Measurements from ENCODE around the gene CAMTA1.

The CAMTA1 gene

GRCh38 chr1:7432102-7432899, 647.0 kb downstream of the CAMTA1 start:
- Mint-ChIP-seq H3K9me3 (no peaks in the 10 kb centered on the region), H3K4me1 (ENCODE audit: low read depth) (no peaks in the 10 kb centered on the region), H3K36me3 (ENCODE audit: low read depth) (no peaks in the 10 kb centered on the region), H3K27ac (no peak overlapping the region), H3K27me3 (no peaks in the 10 kb centered on the region), H3K4me3 (no peak overlapping the region)
- intact Hi-C loops (cut with micrococcal nuclease): no loop called here

DNA sequence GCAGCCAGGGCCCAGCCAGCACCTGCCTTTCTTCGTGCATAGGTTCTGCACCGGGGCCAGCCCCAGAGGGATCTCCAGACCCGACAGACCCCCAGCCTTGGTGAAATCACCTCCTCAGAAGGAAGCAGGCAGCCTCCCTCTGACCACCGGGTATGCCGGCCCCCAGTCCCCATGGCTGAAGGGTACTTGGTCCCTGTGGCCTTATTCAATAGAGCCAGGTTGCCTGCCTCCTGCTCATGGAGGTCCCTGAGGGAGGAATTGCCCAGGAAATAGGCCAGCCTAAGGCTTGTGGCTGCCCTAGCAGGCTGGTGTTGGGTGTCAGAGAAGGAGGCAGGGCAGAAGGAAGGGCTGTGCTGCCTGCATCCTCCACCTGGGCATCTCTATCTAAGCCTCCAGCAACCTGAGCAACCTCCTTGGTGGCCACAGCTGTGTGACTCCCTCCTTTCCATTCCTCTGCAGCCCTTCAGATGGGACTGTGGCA, 647.7 kb downstream of the CAMTA1 start:
- Mint-ChIP-seq H3K27me3 (no peaks in the 10 kb centered on the region), H3K36me3 (ENCODE audit: low read depth) (no peaks in the 10 kb centered on the region), H3K4me3 (no peak overlapping the region), H3K9me3 (no peaks in the 10 kb centered on the region), H3K4me1 (ENCODE audit: low read depth) (no peaks in the 10 kb centered on the region), H3K27ac (no peak overlapping the region)
- intact Hi-C loops (cut with micrococcal nuclease): no loop called here

DNA sequence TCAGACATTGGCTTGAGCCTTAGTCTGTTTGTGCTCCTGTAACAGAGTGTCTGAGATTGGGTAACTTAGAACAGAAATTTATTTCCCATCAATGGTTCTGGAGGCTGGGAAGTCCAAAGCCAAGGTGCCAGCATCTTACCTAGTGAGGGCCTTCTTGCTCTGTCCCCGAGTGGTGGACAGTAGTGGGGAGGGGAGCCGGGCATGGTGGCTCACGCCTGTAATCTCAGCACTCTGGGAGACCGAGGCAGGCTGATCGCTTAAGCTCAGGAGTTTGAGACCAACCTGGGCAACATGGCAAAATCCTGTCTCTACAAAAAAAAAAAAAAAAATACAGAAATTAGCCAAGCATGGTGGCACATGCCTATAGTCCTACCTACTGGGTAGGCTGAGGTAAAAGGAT, 649.3 kb downstream of the CAMTA1 start:
- H3K27ac Mint-ChIP-seq: no peak overlapping the region
- H3K27me3 Mint-ChIP-seq: no peaks in the 10 kb centered on the region
- H3K4me1 Mint-ChIP-seq (ENCODE audit: low read depth): no peaks in the 10 kb centered on the region
- intact Hi-C loops (cut with micrococcal nuclease): no loop called here
- H3K9me3 Mint-ChIP-seq: no peaks in the 10 kb centered on the region
- no peaks in the 10 kb centered on the region for H3K36me3 Mint-ChIP-seq (ENCODE audit: low read depth)
- no peak overlapping the region for H3K4me3 Mint-ChIP-seq

DNA sequence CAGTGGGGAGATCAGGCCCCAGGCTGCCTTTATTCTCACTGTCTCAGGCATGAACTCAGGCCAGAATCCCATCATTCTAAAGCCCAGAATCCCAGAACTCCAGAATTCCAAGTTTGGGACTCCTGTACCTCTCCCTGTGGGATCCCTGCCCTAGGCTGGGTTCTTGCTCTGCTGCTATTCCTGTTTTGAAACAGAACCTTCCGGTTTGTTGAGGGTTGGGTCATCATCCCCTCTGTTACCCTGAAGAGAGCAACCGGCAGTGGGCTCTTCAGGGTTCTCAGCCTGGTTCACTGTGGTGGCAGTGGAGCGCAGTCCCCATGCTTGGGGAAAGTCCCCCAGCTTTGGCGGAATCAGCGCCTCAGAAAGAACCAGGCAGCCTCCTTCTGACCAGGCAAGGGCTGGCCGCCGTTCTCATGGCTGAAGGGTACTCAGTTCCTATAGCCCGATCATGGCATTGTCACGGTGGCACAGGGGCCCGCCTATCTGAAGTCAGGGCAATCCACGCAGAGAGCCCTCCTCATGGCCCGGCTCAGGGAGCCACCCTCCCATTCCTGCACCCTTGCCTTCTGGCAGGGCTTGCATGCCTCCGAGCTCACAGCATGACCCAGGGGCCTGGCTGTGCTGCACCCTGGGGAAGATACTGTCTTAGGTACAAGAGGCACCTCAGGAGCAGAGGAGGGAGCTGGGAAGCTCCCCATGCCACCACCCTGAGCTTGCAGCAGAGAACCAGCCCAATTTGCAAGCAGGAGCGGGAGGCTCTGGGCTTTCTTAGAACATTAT, 650.2 kb downstream of the CAMTA1 start:
- Mint-ChIP-seq H3K4me1 (ENCODE audit: low read depth) (no peaks in the 10 kb centered on the region), H3K9me3 (no peaks in the 10 kb centered on the region), H3K27me3 (no peaks in the 10 kb centered on the region), H3K4me3 (no peak overlapping the region), H3K27ac (no peak overlapping the region), H3K36me3 (ENCODE audit: low read depth) (no peaks in the 10 kb centered on the region)
- intact Hi-C loops (cut with micrococcal nuclease): no loop called here

GRCh38 chr1:7436056-7437005, 651.1 kb downstream of the CAMTA1 start:
- H3K27ac Mint-ChIP-seq: no peak overlapping the region
- no peaks in the 10 kb centered on the region for H3K9me3 Mint-ChIP-seq
- peaks cover 3% of the 10 kb centered on the region for H3K4me1 Mint-ChIP-seq (ENCODE audit: low read depth)
- H3K36me3 Mint-ChIP-seq (ENCODE audit: low read depth): no peaks in the 10 kb centered on the region
- no peak overlapping the region for H3K4me3 Mint-ChIP-seq
- H3K27me3 Mint-ChIP-seq: no peaks in the 10 kb centered on the region
- intact Hi-C loops (cut with micrococcal nuclease): no loop called here

- intact Hi-C loops (cut with micrococcal nuclease): no loop called here
Observed at GRCh38 chr1:7437036-7437435, 651.8 kb downstream of the CAMTA1 start.

DNA sequence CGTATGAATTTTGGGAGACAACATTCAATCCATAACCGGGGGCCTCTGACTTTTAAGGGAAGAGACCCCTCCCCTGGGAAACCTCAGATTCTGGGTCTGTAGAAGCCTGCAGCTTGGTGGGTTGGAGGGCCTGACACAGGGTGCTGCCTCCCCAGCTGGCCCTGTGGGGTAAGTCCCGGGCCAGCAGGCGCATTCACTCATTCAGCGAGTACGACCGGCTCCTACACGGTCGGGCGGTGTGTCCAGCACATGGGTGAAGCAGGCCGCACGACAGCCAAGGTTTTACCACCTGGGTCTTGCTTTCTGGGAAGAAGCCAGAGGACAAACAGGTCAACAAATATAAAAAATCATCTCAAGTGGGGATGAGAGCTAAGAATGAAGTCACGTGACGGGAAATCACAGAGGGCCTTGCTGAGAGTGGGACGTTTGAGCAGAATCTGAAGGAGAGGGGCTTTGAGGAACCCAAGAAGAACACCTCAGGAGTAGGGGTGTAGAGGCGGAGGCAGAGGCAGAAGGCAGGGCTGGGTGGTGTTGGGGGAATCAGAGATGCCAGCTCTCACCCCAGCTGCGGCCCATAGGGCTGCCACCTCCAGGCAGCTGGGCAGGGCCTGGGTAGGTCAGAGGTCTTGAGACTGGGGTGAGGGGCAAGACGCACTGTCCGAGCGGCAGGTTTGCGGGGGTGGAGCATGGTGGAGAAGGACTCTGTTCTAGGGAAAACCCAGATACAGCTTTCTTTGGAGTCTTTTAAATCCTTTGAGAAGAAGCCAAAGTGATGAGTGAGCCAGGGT, 652.5 kb downstream of the CAMTA1 start:
- H3K27me3 Mint-ChIP-seq: no peaks in the 10 kb centered on the region
- no peaks in the 10 kb centered on the region for H3K36me3 Mint-ChIP-seq (ENCODE audit: low read depth)
- intact Hi-C loops (cut with micrococcal nuclease): no loop called here
- H3K4me1 Mint-ChIP-seq (ENCODE audit: low read depth): peaks cover 6% of the 10 kb centered on the region
- H3K27ac Mint-ChIP-seq: no peak overlapping the region
- H3K9me3 Mint-ChIP-seq: no peaks in the 10 kb centered on the region
- H3K4me3 Mint-ChIP-seq: no peak overlapping the region

More at GRCh38 chr1:7437036-7437435, 651.8 kb downstream of the CAMTA1 start:
- no peak overlapping the region for H3K4me3 Mint-ChIP-seq
- H3K4me1 Mint-ChIP-seq (ENCODE audit: low read depth): peaks cover 6% of the 10 kb centered on the region
- H3K9me3 Mint-ChIP-seq: no peaks in the 10 kb centered on the region
- no peak overlapping the region for H3K27ac Mint-ChIP-seq
- H3K27me3 Mint-ChIP-seq: no peaks in the 10 kb centered on the region
- H3K36me3 Mint-ChIP-seq (ENCODE audit: low read depth): no peaks in the 10 kb centered on the region

DNA sequence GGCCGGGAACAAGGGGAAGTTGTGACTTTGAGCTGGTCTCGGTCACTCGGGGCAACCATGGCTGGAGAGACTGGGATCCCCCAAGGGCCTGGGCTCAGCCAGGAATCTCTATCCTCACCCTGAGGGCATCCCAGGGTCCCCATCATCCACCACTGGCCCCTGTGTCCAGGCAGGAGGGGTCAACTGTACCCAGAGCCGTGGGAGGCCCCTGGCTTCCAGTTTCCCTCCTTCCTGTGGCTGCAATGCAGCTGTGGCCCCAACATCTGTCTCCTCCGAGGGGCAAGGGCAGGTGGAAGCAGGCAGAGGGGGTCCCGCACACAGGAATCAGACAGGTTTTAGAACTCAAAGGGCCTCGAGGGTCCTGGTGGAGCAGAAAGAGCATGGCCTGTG, 653.1 kb downstream of the CAMTA1 start:
- Mint-ChIP-seq H3K4me3 (no peak overlapping the region), H3K4me1 (ENCODE audit: low read depth) (peaks cover 6% of the 10 kb centered on the region), H3K27me3 (no peaks in the 10 kb centered on the region), H3K36me3 (ENCODE audit: low read depth) (no peaks in the 10 kb centered on the region), H3K27ac (no peak overlapping the region), H3K9me3 (no peaks in the 10 kb centered on the region)
- intact Hi-C loops (cut with micrococcal nuclease): no loop called here

DNA sequence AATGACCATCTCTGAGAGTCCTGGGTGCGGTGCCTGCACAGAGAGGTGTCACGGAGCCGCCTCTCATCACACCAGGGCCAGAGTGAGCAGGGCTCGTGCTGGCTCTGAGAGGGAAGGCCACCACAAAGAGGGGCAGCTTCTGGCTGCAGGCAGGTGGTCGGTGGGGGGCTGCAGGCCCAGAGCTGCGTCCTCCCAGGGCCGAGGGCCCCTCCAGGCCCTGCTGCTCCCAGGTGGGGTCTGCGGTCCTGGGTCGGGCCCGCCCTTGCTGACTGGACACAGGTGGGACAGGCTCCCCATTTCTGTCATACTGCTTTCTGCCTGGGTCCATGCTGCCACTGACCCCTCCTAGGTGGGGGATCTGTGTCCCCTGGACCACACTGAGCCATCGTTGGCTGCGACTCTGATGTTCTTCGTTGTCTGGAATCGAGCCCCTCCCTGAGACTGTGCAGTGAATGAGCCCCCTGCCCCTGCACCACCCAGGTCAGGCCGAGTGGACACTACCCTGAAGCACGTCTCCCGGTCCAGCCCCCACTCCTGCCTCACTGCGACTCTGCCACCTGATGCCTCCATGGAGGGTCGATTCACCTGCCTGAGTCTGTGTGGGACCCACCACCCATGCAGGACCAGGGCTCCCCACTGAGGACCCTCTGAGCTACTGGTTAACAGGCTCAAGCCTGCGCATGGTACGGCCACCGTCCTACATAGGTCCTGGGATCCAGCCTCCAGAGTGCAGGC, 653.8 kb downstream of the CAMTA1 start:
- H3K4me1 Mint-ChIP-seq (ENCODE audit: low read depth): peaks cover 6% of the 10 kb centered on the region
- no peaks in the 10 kb centered on the region for H3K9me3 Mint-ChIP-seq
- no peak overlapping the region for H3K4me3 Mint-ChIP-seq
- intact Hi-C loops (cut with micrococcal nuclease): no loop called here
- no peak overlapping the region for H3K27ac Mint-ChIP-seq
- no peaks in the 10 kb centered on the region for H3K36me3 Mint-ChIP-seq (ENCODE audit: low read depth)
- no peaks in the 10 kb centered on the region for H3K27me3 Mint-ChIP-seq

- Mint-ChIP-seq H3K27ac (no peak overlapping the region), H3K4me1 (ENCODE audit: low read depth) (peaks cover 6% of the 10 kb centered on the region), H3K27me3 (no peaks in the 10 kb centered on the region), H3K4me3 (no peak overlapping the region), H3K9me3 (no peaks in the 10 kb centered on the region), H3K36me3 (ENCODE audit: low read depth) (no peaks in the 10 kb centered on the region)
- intact Hi-C loops (cut with micrococcal nuclease): no loop called here
Observed at GRCh38 chr1:7440154-7440553, 654.9 kb downstream of the CAMTA1 start.

GRCh38 chr1:7441143-7441841, 656.0 kb downstream of the CAMTA1 start:
- no peak overlapping the region for H3K4me3 Mint-ChIP-seq
- no peak overlapping the region for H3K27ac Mint-ChIP-seq
- intact Hi-C loops (cut with micrococcal nuclease): no loop called here
- no peaks in the 10 kb centered on the region for H3K27me3 Mint-ChIP-seq
- peaks cover 6% of the 10 kb centered on the region for H3K4me1 Mint-ChIP-seq (ENCODE audit: low read depth)
- no peaks in the 10 kb centered on the region for H3K9me3 Mint-ChIP-seq
- H3K36me3 Mint-ChIP-seq (ENCODE audit: low read depth): no peaks in the 10 kb centered on the region

DNA sequence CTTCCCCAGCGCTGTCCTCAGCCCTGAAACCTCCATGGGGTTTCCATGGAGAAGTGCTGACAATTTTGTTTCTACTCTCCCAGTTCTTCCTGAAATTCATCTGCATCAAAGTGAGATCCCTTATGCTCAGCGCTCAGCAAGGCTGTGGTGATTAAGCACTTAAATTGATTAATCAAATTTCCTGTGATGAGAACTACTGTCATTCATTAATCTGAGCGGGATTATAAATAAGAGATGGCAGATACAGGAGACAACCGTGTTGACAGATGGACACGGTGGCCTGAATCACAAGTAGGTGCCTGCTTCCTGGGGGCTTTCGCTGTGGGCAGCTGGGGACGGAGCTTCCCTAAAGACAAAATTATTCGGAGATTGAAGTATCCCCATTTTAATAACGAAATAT, 656.8 kb downstream of the CAMTA1 start:
- Mint-ChIP-seq H3K4me3 (no peak overlapping the region), H3K4me1 (ENCODE audit: low read depth) (peaks cover 6% of the 10 kb centered on the region), H3K9me3 (no peaks in the 10 kb centered on the region), H3K27me3 (no peaks in the 10 kb centered on the region), H3K36me3 (ENCODE audit: low read depth) (no peaks in the 10 kb centered on the region), H3K27ac (no peak overlapping the region)
- intact Hi-C loops (cut with micrococcal nuclease): no loop called here

All from dendritic cell treated with granulocyte-macrophage colony-stimulating factor and Interleukin-4, amounts not matched to agents 40 ng/mL and 50 ng/mL, for 4 days (primary cell).